Neural progenitor cell (in vitro differentiated cells): Measurements from ENCODE around the gene GABARAPL1. TPM values are rescaled to one million over a fixed set of nuclear protein-coding genes. Genes with fewer than 3 reads are reported as not detected.

Source experiments
- DNase-seq: peaks from one replicate; pipeline ENCODE4 v3.0.0-alpha.2; 2016; ENCODE audit warnings: low spot score
- H2AFZ ChIP-seq: fragments of 200-600 bp; sonication (generic); replicated peaks from 2 replicates; pipeline ENCODE4 v1.6.1; 2016; ENCODE audit warnings: antibody characterized with exemption
- H3F3A ChIP-seq: fragments of 200-600 bp; sonication (generic); 2 replicates; pipeline ENCODE4 v1.6.1; 2016; ENCODE audit warnings: antibody characterized with exemption, low read depth
- H3K27ac ChIP-seq: fragments of 200-600 bp; sonication (generic); 2 replicates; pipeline ENCODE4 v1.5.1; 2016; ENCODE audit warnings: mild to moderate bottlenecking
- H3K27me3 ChIP-seq: fragments of 200-600 bp; sonication (generic); 2 replicates; pipeline ENCODE4 v1.6.1; 2016; ENCODE audit warnings: mild to moderate bottlenecking, moderate library complexity
- H3K36me3 ChIP-seq: fragments of 200-600 bp; sonication (generic); 2 replicates; pipeline ENCODE4 v1.5.1; 2016
- H3K4me1 ChIP-seq: fragments of 200-600 bp; sonication (generic); 2 replicates; pipeline ENCODE4 v1.6.1; 2016; ENCODE audit warnings: mixed run types
- H3K4me2 ChIP-seq: fragments of 200-600 bp; sonication (generic); 2 replicates; pipeline ENCODE4 v1.6.1; 2016
- H3K4me3 ChIP-seq: fragments of 200-600 bp; sonication (generic); 2 replicates; pipeline ENCODE4 v1.5.1; 2016
- H3K79me2 ChIP-seq: fragments of 200-600 bp; sonication (generic); 2 replicates; pipeline ENCODE4 v1.6.1; 2016; ENCODE audit warnings: low read depth
- H3K9ac ChIP-seq: fragments of 200-600 bp; sonication (generic); 2 replicates; pipeline ENCODE4 v1.6.1; 2016
- H3K9me3 ChIP-seq: fragments of 200-600 bp; sonication (generic); 2 replicates; pipeline ENCODE4 v1.5.1; 2016; ENCODE audit warnings: low read depth
- H4K20me1 ChIP-seq: fragments of 200-600 bp; sonication (generic); 2 replicates; pipeline ENCODE4 v1.6.1; 2016; ENCODE audit warnings: low read depth
- H3K27ac Mint-ChIP-seq: 3 replicates; pipeline ENCODE4 v1.8.0; 2021; ENCODE audit warnings: mixed read lengths
- H3K27me3 Mint-ChIP-seq: 2 replicates; pipeline ENCODE4 v1.8.0; 2022; ENCODE audit warnings: low read depth, mild to moderate bottlenecking, inconsistent platforms, moderate library complexity, mixed read lengths; ENCODE audit not compliant: insufficient read depth
- H3K36me3 Mint-ChIP-seq: 3 replicates; pipeline ENCODE4 v1.8.0; 2021; ENCODE audit warnings: mixed read lengths
- H3K4me1 Mint-ChIP-seq: 3 replicates; pipeline ENCODE4 v1.8.0; 2021; ENCODE audit warnings: mixed read lengths
- H3K4me3 Mint-ChIP-seq: 3 replicates; pipeline ENCODE4 v1.8.0; 2021; ENCODE audit warnings: mild to moderate bottlenecking, moderate library complexity, mixed read lengths
- H3K9me3 Mint-ChIP-seq: 3 replicates; pipeline ENCODE4 v1.8.0; 2020; ENCODE audit warnings: mixed read lengths
- EZH2 ChIP-seq: fragments of 200-600 bp; sonication (generic); IDR thresholded peaks from 2 replicates; pipeline ENCODE4 v1.6.1; 2017; ENCODE audit warnings: antibody characterized with exemption, mild to moderate bottlenecking, moderate library complexity
- EZH2phosphoT487 ChIP-seq: fragments of 200-600 bp; sonication (generic); IDR thresholded peaks from 2 replicates; pipeline ENCODE4 v1.6.1; 2017; ENCODE audit warnings: antibody characterized with exemption
- total RNA-seq: library from RNA; depleted of rRNA; stranded (reverse); fragments of >200 nt; gene quantifications from 2 replicates; pipeline ENCODE4 v1.2.3, GENCODE V29; 2015; ENCODE audit warnings: low replicate concordance
- TF ChIP-seq, protein P1 (sequence below): fragments of 200-600 bp; sonication (generic); IDR thresholded peaks from 2 replicates; pipeline ENCODE4 v1.5.1; 2017; ENCODE audit warnings: antibody characterized with exemption, mild to moderate bottlenecking

GABARAPL1 gene
- total RNA-seq, 1 donor from 2014 or later = 38.9 TPM

- H3K9ac ChIP-seq = no peak overlapping the region
- Mint-ChIP-seq H3K27ac (no peak overlapping the region), H3K27me3 (peaks cover 12% of the 10 kb centered on the region), H3K9me3 (peaks cover 2% of the 10 kb centered on the region), H3K4me3 (no peak overlapping the region), H3K4me1 (no peaks in the 10 kb centered on the region), H3K36me3 (no peaks in the 10 kb centered on the region)
- no peaks in the 10 kb centered on the region for H3K27me3 ChIP-seq
- H3K79me2 ChIP-seq = no peaks in the 10 kb centered on the region
- no peak for TF ChIP-seq EZH2
- TF ChIP-seq, protein P1, sequence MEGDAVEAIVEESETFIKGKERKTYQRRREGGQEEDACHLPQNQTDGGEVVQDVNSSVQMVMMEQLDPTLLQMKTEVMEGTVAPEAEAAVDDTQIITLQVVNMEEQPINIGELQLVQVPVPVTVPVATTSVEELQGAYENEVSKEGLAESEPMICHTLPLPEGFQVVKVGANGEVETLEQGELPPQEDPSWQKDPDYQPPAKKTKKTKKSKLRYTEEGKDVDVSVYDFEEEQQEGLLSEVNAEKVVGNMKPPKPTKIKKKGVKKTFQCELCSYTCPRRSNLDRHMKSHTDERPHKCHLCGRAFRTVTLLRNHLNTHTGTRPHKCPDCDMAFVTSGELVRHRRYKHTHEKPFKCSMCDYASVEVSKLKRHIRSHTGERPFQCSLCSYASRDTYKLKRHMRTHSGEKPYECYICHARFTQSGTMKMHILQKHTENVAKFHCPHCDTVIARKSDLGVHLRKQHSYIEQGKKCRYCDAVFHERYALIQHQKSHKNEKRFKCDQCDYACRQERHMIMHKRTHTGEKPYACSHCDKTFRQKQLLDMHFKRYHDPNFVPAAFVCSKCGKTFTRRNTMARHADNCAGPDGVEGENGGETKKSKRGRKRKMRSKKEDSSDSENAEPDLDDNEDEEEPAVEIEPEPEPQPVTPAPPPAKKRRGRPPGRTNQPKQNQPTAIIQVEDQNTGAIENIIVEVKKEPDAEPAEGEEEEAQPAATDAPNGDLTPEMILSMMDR = no peak
- no peak for TF ChIP-seq EZH2phosphoT487
- H3K36me3 ChIP-seq = no peaks in the 10 kb centered on the region
- no peaks in the 10 kb centered on the region for H3K9me3 ChIP-seq
- DNase-seq = no peak
- no peak overlapping the region for H3K4me3 ChIP-seq
- H2AFZ ChIP-seq = no peak overlapping the region
- no peaks in the 10 kb centered on the region for H3K4me1 ChIP-seq
- H4K20me1 ChIP-seq = no peaks in the 10 kb centered on the region
- H3K27ac ChIP-seq = no peak overlapping the region
- H3F3A ChIP-seq = no peaks in the 10 kb centered on the region
- no peak overlapping the region for H3K4me2 ChIP-seq
Observed at GRCh38 chr12:10191865-10192264, 20.8 kb upstream of the GABARAPL1 start.

GRCh38 chr12:10194160-10194670 is 18.5 kb upstream of the GABARAPL1 start:
- H3K4me1 ChIP-seq = no peaks in the 10 kb centered on the region
- Mint-ChIP-seq H3K4me1 (no peaks in the 10 kb centered on the region), H3K27ac (no peak overlapping the region), H3K36me3 (no peaks in the 10 kb centered on the region), H3K9me3 (peaks cover 2% of the 10 kb centered on the region), H3K4me3 (no peak overlapping the region), H3K27me3 (peaks cover 8% of the 10 kb centered on the region)
- H3K4me2 ChIP-seq = no peak overlapping the region
- no peak for DNase-seq
- H3F3A ChIP-seq = no peaks in the 10 kb centered on the region
- H3K27me3 ChIP-seq = no peaks in the 10 kb centered on the region
- no peak overlapping the region for H3K9ac ChIP-seq
- no peak overlapping the region for H2AFZ ChIP-seq
- H3K36me3 ChIP-seq = no peaks in the 10 kb centered on the region
- no peaks in the 10 kb centered on the region for H3K9me3 ChIP-seq
- H3K4me3 ChIP-seq = no peak overlapping the region
- no peaks in the 10 kb centered on the region for H4K20me1 ChIP-seq
- no peak overlapping the region for H3K27ac ChIP-seq
- TF ChIP-seq EZH2 (no peak), EZH2phosphoT487 (no peak)
- TF ChIP-seq, protein P1 = no peak
- no peaks in the 10 kb centered on the region for H3K79me2 ChIP-seq

DNA sequence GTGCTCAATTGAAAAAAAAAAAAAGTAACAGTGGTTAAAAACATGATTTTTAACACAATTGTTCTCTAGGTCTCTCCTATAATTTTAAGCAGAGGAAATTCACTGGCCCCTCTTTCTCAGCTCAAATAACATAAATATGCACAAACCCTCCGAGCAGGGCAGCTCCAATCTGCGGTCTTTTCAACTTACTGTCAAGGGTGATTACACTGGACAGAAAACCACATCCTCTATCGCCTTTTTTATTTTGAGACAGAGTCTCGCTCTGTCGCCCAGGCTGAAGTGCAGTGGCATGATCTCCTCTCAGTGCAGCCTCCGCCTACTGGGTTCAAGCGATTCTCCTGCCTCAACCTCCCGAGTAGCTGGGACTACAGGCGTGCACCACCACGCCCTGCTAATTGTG is 16.5 kb upstream of the GABARAPL1 start:
- H3K9me3 Mint-ChIP-seq = peaks cover 2% of the 10 kb centered on the region
- Histone ChIP-seq H3K4me1 (no peaks in the 10 kb centered on the region), H3K4me3 (no peak overlapping the region), H3K9me3 (no peaks in the 10 kb centered on the region), H3K9ac (no peak overlapping the region), H3F3A (no peaks in the 10 kb centered on the region), H2AFZ (no peak overlapping the region), H3K27ac (no peak overlapping the region), H3K79me2 (no peaks in the 10 kb centered on the region), H3K36me3 (no peaks in the 10 kb centered on the region), H3K27me3 (no peaks in the 10 kb centered on the region), H4K20me1 (no peaks in the 10 kb centered on the region), H3K4me2 (no peak overlapping the region)
- no peak for DNase-seq
- no peaks in the 10 kb centered on the region for H3K36me3 Mint-ChIP-seq
- H3K27me3 Mint-ChIP-seq = peaks cover 8% of the 10 kb centered on the region
- no peak overlapping the region for H3K4me3 Mint-ChIP-seq
- no peak overlapping the region for H3K27ac Mint-ChIP-seq
- TF ChIP-seq, protein P1 = no peak
- TF ChIP-seq EZH2 (no peak), EZH2phosphoT487 (no peak)
- no peaks in the 10 kb centered on the region for H3K4me1 Mint-ChIP-seq
